Omental fat pad (tissue), 4 donors: ENCODE measurements around the gene FNTB. TPM values are rescaled to one million over a fixed set of nuclear protein-coding genes. Genes with fewer than 3 reads are reported as not detected.
"Not testable (repeated sequence)": the region's sequence is repeated elsewhere in the genome, so short reads cannot be mapped to it uniquely, and the experiment has no call there.

Experiments
- ATAC-seq: fragments of 150-250 bp; one replicate; pipeline ENCODE4 v1.9.1; 2016; ENCODE audit warnings: mild to moderate bottlenecking, moderate library complexity; ENCODE audit not compliant: low FRiP score
- DNase-seq: peaks from one replicate; pipeline ENCODE4 v3.0.0-alpha.2; 2019; ENCODE audit warnings: low spot score
- total RNA-seq, 4 donors: library from RNA; depleted of rRNA; stranded (reverse); fragments of >200 nt; gene quantifications; one replicate each; pipeline ENCODE4 v1.1.0, GENCODE V29; 2016
- TF ChIP-seq, protein P1 (sequence below), 3 donors: fragments of 450-650 bp; IDR thresholded peaks; one replicate each; pipeline ENCODE4 v1.5.1; 2016 to 2017; ENCODE audit warnings: antibody characterized with exemption in 3 of 3, mild to moderate bottlenecking in 3 of 3, moderate library complexity in 2 of 3

The FNTB gene
- total RNA-seq, 4 donors from 2014 or later, result 8.4 to 16.7 (median 13.7) TPM

DNA sequence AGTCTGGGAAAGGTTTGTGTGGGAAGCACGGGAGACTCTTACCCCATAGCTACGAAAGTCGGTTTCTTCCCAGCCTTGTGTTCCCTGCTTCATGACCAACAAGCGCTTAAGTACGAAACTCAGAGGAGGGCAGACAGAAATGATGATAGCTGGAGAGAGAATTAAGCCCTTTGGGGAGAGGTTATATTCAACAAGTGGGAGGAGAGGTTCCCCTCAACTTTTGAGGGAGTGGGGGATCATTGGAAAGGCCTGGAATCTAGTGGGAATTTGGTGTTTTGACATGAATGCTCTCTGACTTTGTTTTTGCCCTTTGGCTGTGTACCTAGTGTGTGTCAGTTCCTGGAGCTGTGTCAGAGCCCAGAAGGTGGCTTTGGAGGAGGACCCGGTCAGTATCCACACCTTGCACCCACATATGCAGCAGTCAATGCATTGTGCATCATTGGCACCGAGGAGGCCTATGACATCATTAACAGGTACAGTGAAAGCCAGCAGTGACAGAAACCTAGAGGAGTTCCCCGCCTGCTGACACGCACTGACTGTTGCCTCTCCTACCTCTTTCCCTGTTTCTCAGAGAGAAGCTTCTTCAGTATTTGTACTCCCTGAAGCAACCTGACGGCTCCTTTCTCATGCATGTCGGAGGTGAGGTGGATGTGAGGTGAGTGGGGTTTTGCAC lies 40.6 kb downstream of the FNTB start:
- no peak for DNase-seq
- no peak for ATAC-seq
- TF ChIP-seq, protein P1, sequence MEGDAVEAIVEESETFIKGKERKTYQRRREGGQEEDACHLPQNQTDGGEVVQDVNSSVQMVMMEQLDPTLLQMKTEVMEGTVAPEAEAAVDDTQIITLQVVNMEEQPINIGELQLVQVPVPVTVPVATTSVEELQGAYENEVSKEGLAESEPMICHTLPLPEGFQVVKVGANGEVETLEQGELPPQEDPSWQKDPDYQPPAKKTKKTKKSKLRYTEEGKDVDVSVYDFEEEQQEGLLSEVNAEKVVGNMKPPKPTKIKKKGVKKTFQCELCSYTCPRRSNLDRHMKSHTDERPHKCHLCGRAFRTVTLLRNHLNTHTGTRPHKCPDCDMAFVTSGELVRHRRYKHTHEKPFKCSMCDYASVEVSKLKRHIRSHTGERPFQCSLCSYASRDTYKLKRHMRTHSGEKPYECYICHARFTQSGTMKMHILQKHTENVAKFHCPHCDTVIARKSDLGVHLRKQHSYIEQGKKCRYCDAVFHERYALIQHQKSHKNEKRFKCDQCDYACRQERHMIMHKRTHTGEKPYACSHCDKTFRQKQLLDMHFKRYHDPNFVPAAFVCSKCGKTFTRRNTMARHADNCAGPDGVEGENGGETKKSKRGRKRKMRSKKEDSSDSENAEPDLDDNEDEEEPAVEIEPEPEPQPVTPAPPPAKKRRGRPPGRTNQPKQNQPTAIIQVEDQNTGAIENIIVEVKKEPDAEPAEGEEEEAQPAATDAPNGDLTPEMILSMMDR (IDR thresholded peaks at IDR 0.05), result no peak

DNA sequence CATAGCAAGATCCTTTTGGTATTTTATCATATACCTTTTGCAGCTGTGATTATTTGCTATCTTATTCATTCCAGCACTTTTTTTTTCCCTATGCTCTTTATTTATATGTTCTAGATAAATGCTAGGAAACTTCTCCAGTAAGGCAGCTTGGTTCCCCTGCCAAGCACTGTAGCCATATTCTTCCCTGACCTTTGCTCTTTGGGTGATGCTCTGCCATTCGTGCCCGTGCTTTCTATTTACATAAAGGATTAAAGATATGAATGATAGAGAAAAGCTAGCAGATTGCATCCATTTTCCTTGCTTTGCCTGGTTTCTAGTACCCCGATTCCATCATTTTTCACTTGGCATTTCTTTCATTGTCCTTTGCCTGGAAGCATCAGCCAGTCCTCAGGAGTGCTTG lies 42.2 kb downstream of the FNTB start:
- TF ChIP-seq, protein P1 (IDR thresholded peaks at IDR 0.05), result no peak
- no peak for DNase-seq
- ATAC-seq, result no peak

DNA sequence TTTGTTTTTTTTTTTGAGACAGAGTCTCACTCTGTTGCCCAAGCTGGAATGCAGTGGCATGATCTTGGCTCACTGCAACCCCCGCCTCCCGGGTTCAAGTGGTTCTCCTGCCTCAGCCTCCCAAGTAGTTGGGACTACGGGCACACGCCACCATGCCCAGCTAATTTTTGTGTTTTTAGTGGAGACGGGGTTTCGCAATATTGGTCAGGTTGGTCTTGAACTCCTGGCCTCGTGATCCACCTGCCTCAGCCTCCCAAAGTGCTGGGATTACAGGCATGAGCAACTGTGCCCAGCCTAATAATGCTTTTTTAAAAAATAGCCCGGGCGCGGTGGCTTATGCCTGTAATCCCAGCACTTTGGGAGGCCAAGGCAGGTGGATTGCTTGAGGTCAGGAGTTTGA lies 44.6 kb downstream of the FNTB start:
- DNase-seq, ATAC-seq: not testable (repeated sequence)

DNA sequence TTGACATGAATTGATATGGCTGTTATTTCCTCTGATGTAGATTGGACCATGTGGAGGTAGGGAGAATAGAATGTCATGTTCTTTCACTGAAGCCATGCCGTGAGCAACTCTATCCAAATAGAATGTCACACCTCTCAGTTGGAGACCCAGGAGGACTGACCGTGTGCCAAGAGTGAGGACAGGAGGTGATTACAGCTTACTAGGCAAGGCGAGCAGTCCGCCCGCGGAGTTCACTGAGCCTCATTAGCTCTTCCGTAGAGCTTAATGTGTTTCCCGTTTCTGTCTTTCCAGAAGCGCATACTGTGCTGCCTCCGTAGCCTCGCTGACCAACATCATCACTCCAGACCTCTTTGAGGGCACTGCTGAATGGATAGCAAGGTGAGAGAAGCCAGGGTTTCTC lies 45.6 kb downstream of the FNTB start:
- no peak for ATAC-seq
- TF ChIP-seq, protein P1 (IDR thresholded peaks at IDR 0.05), result no peak

DNA sequence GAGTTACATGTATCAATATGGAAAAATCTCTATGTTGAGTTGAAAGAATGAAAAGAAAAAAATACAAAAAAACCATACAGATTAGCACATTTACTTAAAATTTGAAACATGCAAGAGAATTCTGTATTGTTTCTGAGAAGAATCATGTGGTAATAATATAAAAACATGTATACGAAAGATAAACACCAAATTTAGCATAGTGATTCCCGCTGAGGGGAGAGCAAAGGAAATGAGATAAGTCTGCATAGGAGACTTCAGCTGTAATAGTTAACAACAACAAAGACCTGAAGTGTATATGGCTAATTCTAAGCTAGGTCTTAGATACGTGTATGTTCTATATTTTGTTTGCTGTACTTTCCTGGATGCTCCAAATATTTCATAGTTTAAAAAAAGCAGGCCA lies 46.5 kb downstream of the FNTB start:
- no peak for ATAC-seq
- DNase-seq, result no peak
- TF ChIP-seq, protein P1 (IDR thresholded peaks at IDR 0.05), result no peak

More for the DNA sequence above, 45.6 kb downstream of the FNTB start:
- DNase-seq, result no peak

DNA sequence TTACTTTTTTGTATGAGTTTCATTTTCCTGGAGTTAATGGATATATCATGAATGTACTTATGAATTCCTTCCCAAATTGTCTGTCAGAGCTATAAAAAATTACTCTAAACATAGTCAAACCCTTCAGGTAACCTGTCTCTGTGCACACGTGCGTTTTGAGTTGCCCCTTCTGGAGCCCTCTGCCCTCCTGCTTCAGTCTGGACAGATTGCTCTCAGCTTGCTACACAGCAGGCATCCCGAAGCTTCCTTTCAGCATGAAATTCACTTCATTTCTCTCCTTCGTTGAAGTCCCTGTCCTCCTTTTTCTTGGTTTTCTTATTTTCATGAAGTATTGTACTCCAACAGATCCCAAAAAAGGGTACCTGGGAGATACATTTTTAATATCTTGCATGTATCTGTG lies 47.3 kb downstream of the FNTB start:
- TF ChIP-seq, protein P1 (IDR thresholded peaks at IDR 0.05), result no peak
- DNase-seq (no peak), ATAC-seq (no peak)

DNA sequence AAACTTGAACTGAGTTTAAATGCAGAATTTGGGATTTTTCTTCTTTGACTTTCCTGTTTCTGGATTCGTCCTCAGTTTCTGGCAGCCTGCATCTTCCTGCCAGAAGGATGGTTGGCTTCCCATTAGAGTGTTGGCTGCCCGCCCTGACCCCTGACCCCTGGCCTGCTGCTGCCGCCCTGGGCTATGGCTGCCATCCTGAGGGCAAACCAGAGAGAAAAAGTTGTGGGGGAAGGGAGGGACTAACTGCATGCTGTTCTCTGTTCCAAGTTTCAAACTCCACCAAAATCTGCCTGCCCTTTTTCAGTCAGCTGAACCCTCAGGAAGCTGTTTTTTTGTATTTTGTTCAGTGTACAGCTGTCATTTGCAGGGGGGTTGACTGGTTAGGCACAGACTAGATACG lies 48.4 kb downstream of the FNTB start:
- DNase-seq (no peak), ATAC-seq (no peak)
- TF ChIP-seq, protein P1 (IDR thresholded peaks at IDR 0.05), result no peak
